Measurements from ENCODE around the gene NIPAL4. TPM values are rescaled to one million over a fixed set of nuclear protein-coding genes. Genes with fewer than 3 reads are reported as not detected.
A peak's percentile ranks its signal among the peaks of the same experiment; 100 is the strongest.

NIPAL4 gene
- total RNA-seq, 4 donors from 2014 or later, result 74.1 to 130 (median 82.1) TPM

DNA sequence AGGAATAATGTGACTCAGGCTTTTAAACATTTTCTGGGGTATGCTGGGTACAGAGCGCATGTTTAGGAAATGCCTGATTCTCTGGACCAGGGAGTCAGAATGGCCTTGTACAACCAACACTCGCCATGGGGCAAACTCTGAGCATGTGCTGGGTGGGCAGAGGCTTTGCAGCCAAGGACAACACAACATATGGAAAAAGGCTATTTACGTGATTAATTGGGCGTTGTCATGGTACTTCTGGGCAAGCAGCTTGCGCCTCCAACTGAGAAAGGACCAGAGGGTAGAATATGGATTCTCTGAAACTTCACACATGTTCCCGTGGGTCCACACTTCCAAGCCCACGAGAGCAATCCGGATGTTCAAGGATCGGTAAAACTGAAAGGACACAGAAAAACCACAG is 49.1 kb downstream of the NIPAL4 start:
- 92 to 93% methylated on average over 9 of the region's 9 CpGs for WGBS, 2 donors

DNA sequence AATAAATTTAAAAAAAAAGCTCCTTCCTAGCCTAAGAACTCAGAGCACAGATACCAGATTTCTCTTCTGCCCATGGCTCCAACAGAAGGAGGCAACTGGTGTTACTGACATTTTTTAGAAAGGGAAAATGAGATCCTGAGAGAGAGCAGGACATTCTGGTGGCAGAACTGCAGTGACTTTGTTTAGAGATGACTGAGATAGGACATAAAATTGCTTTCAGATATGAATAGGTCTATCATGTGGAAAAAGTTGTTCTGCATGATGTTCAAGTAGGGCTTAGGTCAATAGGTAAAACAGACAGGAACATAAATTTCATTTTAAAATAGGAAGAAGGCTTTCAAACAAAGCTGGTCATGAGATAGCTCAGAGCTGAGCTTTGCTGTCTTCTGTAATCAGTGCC is 49.6 kb downstream of the NIPAL4 start:
- no peak for DNase-seq (ENCODE audit: low spot score in 2 of 2)
- intact Hi-C loops (cut with DNase I; ENCODE audit: low total_unique reads), result no loop called here
- no peak overlapping the region for H3K4me3 ChIP-seq (ENCODE audit: low read depth, poor library complexity, severe bottlenecking)
- TF ChIP-seq POLR2A (IDR thresholded peaks at IDR 0.05), result no peak
- TF ChIP-seq, protein P1, sequence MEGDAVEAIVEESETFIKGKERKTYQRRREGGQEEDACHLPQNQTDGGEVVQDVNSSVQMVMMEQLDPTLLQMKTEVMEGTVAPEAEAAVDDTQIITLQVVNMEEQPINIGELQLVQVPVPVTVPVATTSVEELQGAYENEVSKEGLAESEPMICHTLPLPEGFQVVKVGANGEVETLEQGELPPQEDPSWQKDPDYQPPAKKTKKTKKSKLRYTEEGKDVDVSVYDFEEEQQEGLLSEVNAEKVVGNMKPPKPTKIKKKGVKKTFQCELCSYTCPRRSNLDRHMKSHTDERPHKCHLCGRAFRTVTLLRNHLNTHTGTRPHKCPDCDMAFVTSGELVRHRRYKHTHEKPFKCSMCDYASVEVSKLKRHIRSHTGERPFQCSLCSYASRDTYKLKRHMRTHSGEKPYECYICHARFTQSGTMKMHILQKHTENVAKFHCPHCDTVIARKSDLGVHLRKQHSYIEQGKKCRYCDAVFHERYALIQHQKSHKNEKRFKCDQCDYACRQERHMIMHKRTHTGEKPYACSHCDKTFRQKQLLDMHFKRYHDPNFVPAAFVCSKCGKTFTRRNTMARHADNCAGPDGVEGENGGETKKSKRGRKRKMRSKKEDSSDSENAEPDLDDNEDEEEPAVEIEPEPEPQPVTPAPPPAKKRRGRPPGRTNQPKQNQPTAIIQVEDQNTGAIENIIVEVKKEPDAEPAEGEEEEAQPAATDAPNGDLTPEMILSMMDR (IDR thresholded peaks at IDR 0.05), result no peak

More for the DNA sequence above, 49.1 kb downstream of the NIPAL4 start:
- no peak overlapping the region for H3K4me3 ChIP-seq (ENCODE audit: low read depth, poor library complexity, severe bottlenecking)
- no peak for TF ChIP-seq POLR2A (IDR thresholded peaks at IDR 0.05)
- TF ChIP-seq, protein P1 (IDR thresholded peaks at IDR 0.05), result no peak
- intact Hi-C loops (cut with DNase I; ENCODE audit: low total_unique reads), result no loop called here
- DNase-seq (ENCODE audit: low spot score in 2 of 2), result no peak

DNA sequence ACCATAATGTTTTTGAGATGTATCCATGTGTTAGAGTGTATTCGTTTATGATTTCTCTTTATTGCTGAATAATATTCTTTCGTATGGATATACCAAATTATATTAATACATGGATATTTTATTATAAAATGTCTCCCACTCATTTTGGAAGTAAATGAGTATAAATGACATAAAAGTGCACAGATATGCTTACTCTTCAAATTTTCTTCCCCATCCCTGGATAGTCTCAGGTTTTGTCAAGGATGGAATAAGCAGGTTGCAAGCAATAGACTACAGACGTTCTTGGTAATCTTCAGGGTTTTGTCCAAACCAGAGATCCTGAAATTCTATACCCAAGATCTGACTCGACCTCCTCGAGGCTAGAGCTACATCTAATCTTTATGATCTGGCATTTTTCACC is 50.7 kb downstream of the NIPAL4 start:
- TF ChIP-seq, protein P1 (IDR thresholded peaks at IDR 0.05), result no peak
- TF ChIP-seq POLR2A (IDR thresholded peaks at IDR 0.05), result no peak
- DNase-seq (ENCODE audit: low spot score in 2 of 2), result no peak
- no peak overlapping the region for H3K4me3 ChIP-seq (ENCODE audit: low read depth, poor library complexity, severe bottlenecking)
- WGBS, 2 donors, result 82 to 87% methylated on average over 5 of the region's 5 CpGs
- intact Hi-C loops (cut with DNase I; ENCODE audit: low total_unique reads), result no loop called here

GRCh38 chr5:157511651-157512644 is 51.9 kb downstream of the NIPAL4 start:
- WGBS, 2 donors, result 12 to 18% methylated on average over 9 of the region's 9 CpGs
- intact Hi-C loops (cut with DNase I; ENCODE audit: low total_unique reads), result no loop called here
- DNase-seq (ENCODE audit: low spot score in 2 of 2), result peak; percentile 93 to 98
- no peak for TF ChIP-seq POLR2A (IDR thresholded peaks at IDR 0.05)
- TF ChIP-seq, protein P1 (IDR thresholded peaks at IDR 0.05), result no peak
- H3K4me3 ChIP-seq (ENCODE audit: low read depth, poor library complexity, severe bottlenecking), result no peak overlapping the region

- WGBS, 2 donors, result 88 to 91% methylated on average over 8 of the region's 8 CpGs
- intact Hi-C loops (cut with DNase I; ENCODE audit: low total_unique reads), result no loop called here
- no peak for TF ChIP-seq POLR2A (IDR thresholded peaks at IDR 0.05)
- TF ChIP-seq, protein P1 (IDR thresholded peaks at IDR 0.05), result no peak
- H3K4me3 ChIP-seq (ENCODE audit: low read depth, poor library complexity, severe bottlenecking), result no peak overlapping the region
- DNase-seq (ENCODE audit: low spot score in 2 of 2), result no peak
These were observed 53.2 kb downstream of the NIPAL4 start for GRCh38 chr5:157513182-157513581.

All from lower leg skin (tissue), 4 donors.